Iris pigment epithelial cell (primary cell): ENCODE measurements around the gene MPHOSPH6.
"Not testable (repeated sequence)": the region's sequence is repeated elsewhere in the genome, so short reads cannot be mapped to it uniquely, and the experiment has no call there.

Experiments used
- DNase-seq: peaks from one replicate; pipeline ENCODE4 v3.0.0-alpha.2; 2011; ENCODE audit warnings: low read depth

MPHOSPH6 gene

DNA sequence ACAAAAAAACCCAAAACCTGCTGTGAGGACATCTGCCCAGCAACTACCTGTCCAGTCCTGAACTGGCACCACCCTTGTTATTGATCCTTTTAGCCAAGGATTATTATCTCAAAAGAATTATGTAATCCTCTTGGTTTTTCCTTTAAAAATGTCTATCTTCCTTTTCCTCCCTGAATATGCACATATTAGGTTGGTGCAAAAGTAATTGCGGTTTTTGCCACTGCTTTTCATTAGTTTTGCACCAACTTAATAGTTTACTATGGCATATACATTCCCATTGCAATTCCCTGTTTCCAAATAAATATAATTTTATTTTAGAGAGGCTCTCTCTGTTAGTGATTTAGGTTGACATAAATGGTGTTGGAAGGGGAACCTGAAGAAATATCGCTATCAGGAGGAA lies 51.3 kb downstream of the MPHOSPH6 start:
- no peak for DNase-seq

GRCh38 chr16:82116535-82116934 lies 53.5 kb downstream of the MPHOSPH6 start:
- DNase-seq = no peak

DNA sequence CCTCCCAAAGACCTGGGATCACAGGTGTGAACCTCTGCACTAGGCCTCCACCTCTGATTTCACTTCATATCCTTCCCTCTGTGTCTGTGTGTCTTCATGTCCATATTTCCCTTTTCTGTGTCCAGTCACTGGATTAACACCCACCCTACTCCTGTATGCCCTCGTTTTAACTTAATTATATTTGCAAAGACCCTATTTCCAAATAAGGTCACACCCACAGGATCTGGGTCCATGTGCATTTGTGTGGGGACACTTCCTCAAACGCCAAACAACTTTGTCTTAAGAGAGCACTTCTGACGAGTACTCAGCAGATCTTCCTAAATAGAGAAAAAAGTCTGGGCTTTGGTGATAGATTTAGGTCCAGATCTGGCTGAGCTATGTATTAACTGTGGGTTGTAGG lies 56.3 kb downstream of the MPHOSPH6 start:
- no peak for DNase-seq

DNA sequence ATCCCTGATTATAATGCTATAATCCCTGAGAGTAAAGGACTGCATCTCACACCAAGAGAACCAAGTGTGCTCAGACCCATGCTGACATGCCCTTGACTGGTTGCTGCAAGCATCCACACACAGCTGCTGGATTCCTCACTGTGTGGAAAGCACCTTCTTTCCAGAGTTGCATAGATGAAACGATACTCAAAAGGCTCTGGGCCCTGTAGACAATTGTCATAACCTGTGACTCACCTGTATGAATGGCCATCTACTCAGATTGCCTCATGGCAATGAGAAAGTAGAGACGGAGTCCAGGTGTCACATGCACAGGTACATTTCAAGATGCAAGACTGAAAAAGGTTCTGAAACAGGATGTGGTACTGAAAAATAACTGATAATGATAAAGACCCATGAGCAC lies 58.1 kb downstream of the MPHOSPH6 start:
- no peak for DNase-seq

- not testable (repeated sequence) for DNase-seq
Observed at GRCh38 chr16:82109266-82109665, 60.8 kb downstream of the MPHOSPH6 start.

- DNase-seq = no peak
Observed at GRCh38 chr16:82108774-82109173, 61.2 kb downstream of the MPHOSPH6 start.

DNA sequence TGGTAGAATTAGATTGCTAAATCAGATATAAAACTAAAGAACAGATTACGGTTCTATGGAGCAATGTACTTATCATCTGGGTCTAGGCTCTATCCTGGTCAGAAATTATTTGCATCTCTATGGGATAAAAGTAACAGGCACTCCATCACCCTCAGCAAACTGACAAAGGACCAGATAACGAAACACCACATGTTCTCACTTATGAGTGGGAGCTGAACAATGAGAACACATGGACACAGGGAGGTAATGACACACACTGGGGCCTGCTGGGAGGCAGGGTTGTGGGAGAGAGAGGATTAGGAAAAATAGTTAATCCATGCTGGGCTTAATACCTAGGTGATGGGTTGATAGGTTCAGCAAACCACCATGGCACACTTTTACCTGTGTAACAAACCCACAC lies 61.9 kb downstream of the MPHOSPH6 start:
- no peak for DNase-seq

GRCh38 chr16:82105107-82105506 lies 64.9 kb downstream of the MPHOSPH6 start:
- DNase-seq = no peak
